ENCODE results near the gene DHPS.
"Not testable (repeated sequence)": the region's sequence is repeated elsewhere in the genome, so short reads cannot be mapped to it uniquely, and the experiment has no call there.

Gene DHPS

DNA sequence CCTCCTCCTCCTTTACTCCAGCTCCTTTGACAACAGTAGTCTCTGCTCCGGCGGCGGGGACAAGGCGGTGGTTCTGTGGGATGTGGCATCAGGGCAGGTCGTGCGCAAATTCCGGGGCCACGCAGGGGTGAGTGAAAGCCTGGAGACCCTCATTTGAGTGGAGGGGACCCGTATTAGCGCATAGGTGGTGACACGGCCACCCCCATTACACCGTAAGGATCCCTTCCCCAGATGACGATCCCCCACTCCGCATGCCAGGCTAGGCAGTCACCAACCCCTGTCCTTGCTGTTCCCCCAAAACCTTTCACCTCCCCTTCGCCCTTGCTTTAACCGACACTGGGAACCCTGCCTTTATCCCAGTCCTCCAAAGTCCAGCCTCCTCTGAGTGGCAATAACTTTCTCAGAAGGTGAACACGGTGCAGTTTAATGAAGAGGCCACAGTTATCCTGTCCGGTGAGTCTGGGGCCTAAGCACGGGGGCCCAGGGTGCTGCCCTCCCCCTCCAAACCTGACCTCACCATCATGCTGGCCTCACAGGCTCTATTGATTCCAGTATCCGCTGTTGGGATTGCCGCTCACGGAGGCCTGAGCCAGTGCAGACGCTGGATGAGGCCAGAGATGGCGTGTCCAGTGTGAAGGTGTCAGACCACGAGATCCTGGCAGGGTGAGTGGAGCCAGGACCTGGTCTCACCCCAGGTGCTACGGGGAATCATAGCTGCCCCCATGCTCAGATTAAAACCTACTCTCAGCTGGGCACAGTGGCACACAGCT lies 11.3 kb downstream of the DHPS start:
- no peak for DNase-seq

DNA sequence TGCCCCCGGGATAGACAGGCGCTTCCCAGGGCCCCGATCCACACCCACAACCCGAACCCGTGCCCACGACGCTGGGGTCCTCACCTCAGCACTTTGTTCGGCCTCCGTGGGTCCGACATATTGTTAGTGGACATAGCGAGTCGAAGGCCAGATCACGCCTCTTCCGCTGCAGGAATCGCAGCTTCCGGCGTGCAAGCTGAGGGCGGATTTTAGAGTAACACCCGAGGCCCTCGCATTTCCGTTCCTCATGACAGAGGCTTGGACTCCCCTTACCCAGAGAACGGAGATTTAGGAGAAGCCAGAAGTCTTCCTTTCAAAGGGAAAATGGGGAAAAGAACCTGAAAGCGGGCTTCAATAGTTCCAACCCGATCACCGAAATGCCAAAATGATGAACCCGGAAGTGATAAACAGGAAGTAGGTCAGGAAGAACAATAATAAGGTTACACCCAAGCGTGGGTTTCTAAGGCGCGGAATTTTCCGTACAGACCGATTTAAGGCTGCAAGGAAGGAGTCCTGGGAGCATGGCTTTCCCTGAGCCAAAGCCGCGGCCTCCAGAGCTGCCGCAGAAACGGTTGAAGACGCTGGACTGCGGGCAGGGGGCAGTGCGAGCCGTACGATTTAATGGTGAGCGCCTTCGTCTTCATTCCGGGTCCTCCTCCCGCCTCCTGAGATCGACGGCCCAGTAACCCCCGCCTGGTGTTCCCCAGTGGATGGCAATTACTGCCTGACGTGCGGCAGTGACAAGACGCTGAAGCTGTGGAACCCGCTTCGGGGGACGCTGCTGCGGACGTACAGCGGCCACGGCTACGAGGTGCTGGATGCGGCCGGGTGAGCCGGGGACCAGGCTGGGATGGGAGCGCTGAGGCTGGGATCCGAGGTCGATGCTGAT lies 12.2 kb downstream of the DHPS start:
- DNase-seq: peak; percentile 80

DNA sequence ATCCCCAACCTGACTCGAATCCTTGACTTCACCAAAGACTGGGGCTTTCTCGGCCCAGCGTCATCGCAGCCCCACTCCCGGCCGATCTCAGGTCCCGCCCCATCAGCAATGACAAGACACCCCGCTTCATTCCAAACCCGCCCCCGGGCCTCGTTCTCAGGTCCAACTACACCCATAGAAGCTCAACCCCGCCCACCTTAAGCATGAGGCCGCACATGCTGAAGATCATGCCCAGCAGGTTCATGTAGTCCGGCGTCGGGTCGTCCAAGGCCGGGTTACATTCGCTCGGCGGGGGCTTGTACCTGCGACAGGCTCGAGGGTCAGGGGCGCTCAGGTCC lies 12.8 kb downstream of the DHPS start:
- DNase-seq: peak; percentile 69

DNA sequence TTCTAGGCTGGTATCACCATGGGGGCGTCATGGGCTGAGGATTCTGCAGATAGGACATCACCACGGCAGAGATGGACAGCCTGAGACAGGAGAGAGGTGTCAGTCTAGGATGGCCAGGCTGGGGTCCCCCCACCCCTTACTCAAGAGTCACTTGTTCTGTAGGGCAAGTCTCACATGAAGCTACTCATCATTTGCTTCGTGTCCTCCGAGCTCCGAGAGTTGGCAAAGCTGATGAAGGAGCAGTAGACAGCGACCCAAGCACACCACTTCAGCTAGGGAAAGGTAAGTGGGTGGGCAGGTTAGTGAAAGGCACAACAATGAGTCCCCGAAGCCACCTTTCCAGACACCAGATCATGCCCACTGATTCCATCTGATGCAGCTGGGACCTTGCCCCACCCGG lies 13.3 kb downstream of the DHPS start:
- no peak for DNase-seq

DNA sequence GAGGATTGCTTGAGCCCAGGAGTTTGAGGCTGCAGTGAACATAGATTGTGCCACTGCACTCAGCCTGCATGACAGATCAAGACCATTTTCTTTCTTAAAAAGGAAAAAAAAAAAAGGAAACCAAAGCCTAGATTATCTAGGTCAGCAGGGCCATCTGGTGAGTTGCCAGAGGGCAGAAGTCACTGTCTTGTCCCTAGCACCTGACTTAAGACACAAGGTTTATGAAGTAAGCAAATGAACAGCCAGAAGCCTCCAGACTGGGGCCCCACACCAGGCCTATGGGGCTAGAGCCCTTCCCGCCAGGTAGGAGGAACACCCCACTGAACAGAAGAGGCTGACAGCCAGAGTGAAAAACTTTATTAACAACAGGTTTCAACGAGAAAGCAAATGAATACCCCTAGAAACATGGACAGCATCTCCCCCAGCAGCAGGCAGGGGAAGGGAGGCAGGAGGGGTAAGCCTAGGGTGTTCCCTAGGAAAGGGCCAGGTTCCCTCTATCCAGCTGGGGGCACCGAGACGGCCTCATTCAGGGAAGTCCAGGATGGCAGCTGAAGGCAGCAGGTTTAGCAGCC lies 13.9 kb downstream of the DHPS start:
- no peak for DNase-seq

DNA sequence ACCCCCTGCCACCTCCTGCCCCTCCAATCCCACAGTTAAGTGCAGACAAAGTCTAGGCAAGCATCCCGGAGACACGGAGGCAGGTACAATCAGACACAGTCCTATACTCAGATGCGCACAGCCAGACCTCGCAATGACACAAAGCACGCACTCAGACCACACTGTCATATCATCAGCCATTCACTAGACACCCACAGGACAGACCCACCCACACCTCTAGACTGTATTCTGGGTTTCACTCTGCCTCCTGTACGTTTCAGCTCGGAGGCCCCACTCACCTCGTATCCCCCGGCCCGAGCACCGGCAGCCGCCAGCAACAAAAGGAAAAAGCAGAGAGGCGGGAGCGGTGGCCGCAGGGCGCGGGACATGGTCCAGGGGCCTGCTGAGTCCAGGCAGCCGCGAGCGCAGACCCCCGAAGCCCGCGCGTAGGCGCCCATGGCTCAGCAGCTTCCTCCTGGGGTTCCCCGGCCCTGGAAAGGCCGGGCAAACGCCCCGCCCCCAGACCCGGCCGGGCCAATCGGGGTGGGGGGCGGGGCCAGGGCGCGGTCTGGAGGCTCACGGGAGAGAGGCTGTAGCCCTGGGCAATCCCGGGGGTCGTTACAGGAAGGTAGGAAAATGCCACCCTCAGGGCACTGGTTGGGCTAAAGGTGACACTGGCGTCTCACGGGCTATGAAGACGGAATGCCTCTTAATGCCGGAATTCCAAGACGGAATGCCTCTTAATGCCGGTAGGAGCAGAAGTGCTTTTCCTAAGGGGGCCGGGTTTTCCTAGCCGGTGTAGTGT lies 15.2 kb downstream of the DHPS start, which contains the start of the genes MAN2B1 and WDR83:
Gene MAN2B1, minus strand, starts transcription at position 478 of the 784 bp plus-strand sequence. Its CDS starts 41 bp downstream, at position 437.
Gene WDR83, plus strand, starts transcription at position 543 of the 784 bp plus-strand sequence. CDS start 2,984 bp downstream, outside the sequence.
- peak; percentile 89 for DNase-seq

DNA sequence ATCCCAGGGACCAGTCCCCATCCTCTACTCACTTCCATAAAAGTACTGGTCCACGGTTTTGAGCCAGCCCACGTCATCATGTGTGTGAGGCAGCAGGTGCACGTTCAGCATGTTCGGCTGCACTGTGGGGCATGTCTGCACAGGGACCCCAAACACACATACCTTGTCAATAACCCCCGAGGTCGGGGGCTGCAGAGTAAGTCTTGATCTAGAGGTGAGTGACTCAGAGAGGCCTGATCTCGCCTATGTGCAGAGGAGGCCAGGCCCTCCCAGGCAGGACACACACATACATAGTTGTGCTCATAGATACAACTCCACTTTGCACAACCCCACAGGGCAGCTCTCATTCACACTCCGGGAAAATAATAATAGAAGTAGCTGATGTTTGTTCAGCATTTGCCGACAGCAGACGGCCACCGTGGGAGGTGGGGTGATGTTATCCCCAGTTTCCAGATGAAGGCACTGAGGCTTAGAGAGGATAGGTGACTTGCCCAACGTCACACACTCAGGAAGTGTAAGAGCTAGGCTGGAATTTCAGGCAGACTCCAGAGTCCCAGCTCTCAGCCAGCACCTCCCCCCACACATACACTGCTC lies 15.9 kb downstream of the DHPS start:
- DNase-seq: peak; percentile 32

DNA sequence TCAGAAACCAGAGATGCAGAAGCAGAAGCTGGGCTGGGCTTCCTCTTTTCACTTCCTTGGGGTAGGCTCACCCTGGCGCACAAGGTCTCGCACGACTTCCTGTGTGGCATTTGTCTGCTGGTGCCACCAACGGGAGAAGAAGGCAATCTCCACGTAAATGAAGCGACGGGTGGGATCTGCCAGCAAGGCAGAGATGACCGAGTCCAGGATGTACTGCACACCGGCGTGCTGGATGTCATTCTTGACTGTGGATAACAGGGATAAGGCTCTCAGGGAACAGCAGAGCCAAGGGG lies 16.5 kb downstream of the DHPS start:
- peak; percentile 76 for DNase-seq

DNA sequence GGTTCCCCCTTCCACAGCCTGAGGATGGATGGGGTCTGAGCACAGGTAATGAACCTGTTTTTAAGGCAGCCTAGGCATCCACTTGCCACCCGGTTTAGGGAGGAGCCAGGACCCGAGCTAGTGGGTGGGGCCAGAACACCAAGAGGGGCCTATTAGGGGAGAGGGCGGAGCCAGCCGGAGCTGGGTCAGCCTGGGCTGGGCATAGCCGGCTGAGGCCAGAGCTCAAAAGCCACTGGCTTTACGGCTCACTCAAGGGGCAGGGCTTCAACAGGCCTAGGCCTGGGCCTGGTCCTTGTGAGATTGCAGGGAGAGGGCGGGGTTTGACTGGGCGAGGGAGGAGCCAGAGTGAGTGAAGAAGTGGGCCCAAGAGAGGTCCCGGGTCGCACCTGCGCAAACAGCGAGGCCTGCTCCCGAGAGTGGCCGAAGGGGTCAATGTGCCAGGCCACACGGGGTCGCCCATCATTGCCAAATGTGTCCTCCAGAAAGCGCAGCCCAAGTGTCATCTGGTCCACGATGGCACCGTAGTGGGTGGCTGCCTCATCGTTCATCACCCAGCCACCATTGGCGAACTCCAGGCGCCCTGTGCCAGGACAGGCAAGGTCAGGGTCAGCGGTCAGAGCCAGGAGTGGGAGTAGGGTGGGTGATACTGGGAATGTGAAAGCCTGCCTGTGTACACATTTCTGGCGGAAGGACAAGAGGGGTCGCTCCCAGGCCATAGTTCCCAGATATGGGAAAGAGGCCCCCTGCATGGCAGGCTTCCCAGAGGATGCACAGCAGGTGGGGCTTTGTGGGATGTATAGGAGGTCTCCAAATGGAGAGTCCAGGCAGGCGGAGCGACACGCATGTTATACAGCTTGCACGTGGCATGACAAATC lies 17.0 kb downstream of the DHPS start:
- no peak for DNase-seq

DNA sequence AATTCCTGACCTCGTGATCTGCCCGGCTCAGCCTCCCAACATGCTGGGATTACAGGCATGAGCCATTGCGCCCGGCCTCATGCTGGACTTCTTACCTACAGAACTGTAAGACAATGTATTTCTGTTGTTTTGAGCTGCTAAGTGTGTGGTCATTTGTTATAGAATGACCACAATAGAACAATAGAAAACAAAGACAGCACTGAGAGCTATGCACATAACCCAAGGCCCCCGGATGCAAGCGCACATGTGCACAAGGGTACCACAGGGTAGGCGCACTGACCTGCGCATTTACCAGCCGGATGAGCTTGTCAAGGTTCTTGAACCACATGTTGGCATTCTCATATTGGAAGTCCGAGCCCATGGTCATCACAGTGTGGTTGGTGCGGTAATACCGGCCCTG lies 20.7 kb downstream of the DHPS start:
- no peak for DNase-seq

DNA sequence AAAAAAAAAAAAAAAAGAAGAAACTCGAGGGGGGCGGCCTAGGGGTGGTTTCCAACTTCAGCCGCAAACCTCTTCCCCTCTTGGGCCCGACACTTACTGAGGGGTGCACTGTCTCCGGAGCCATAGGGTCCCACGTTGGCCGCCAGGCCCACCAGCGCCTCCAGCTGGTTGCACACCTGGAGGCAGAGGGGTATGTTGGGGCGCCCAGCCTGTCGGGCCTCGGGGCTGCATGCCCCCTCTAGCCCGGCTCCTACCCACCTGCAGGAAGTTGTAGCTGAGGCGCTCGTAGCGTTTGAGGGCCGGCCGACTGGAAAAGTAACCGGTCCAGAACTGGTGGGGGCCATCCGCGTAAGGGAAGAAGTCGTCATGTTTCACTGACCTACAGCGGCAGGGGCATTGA lies 23.7 kb downstream of the DHPS start:
- no peak for DNase-seq

DNA sequence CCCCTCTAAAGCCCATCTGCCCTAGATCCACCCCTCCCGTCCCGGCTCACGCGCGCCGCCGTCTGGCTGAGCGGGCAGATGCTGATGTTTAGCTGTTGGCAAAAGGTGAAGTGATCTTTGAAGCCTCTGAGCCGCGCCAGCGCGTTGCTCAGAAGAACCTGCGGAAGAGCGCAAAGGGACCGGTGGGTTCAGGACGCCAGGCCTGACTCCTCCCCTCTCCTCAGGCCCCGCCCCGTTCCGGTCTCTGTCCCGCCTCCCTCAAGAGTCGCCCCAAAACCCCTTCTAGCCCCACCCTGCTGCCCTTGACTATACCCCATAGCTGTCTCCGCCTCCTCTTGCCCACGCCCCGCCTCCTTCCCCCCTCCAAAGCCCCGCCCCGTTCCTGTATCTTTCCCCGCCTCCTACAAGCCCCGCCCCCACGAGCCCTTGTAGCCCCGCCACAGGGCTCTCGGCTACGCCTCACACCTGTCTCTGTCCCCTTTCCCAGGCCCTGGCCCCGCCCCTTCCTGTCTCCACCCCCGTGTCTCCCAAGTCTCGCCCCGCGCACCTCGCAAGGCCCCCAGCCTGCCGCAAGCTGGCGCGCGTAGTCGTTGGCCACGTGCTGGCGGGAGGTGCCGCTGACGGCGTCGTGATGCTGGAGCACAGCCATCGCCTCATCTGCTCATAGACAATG lies 24.6 kb downstream of the DHPS start:
- DNase-seq: no peak

DNA sequence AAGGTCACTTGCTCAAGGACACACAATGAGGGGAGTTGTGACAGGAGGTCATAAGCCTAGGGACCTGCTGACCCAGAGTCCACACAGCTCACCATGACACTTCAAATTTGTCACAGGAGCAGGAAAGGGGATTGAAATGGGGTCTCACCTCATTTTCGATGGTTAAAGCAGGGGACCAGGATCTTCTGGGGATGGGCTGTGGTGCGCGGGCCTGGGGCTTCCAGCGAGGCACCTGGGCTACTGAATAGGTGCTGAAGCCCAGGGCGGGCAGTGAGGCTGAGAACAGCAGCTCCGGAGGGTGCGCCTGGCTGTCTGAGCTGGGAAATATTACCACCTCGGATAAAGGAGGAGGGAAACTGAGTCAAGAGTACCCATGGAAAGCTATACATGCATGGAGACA lies 26.1 kb downstream of the DHPS start:
- no peak for DNase-seq

DNA sequence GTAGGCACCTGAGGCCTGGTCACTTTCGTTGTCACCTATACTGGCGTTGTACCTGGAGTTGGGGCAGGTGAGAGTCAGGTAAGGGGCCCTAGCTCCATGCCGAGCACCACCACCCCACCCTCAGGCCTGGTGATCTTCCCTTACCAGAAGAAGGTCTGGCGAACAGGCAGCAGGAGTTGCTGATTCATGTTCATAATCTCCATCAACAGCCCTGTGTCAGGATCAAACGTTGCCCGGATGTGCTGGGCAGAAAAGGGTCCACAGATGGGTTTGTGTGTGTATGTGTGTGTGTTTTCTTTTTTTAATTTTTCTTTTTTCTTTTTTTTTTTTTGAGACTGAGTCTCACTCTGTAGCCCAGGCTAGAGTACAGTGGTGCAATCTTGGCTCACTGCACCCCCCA lies 29.5 kb downstream of the DHPS start:
- no peak for DNase-seq

DNA sequence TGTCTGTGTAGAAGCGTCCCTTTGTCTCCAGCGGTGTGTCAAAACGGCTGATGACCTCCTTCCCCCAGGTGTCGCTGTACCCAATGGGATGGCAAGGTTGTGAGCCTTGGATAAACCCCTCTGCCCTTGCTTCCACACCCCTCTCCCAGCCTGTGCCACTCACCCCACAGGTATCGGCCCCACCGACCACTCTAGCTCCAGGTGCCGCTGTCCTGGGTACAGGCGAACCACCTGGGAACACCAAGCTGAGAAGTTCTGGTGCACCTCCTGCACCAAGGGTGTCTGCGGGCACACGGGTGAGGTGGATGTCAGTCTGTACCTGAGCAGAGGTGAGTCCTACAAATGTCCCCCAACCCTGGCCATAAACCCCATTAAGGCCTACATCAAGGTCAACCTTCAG lies 31.7 kb downstream of the DHPS start:
- DNase-seq: no peak

DNA sequence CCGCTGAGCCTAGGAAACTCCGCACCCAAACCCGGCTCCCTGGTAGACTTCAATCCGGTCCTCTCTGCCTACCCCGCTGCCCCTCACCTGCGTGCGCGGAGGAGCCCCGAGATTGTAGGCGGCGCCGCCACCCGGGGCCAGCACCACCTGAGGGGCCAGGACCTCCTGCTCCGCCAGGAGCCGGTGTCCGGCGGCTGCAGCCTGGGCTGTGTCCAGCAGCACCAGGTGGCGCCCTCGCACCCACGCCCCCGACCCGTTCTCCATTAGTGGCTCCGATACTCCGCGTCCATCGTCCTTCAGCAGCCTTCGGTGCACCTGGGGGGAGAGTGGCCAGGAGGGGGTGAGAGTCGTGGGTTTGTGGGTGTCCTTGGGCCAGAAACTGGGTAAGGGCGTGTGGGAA lies 33.6 kb downstream of the DHPS start:
- DNase-seq: no peak

DNA sequence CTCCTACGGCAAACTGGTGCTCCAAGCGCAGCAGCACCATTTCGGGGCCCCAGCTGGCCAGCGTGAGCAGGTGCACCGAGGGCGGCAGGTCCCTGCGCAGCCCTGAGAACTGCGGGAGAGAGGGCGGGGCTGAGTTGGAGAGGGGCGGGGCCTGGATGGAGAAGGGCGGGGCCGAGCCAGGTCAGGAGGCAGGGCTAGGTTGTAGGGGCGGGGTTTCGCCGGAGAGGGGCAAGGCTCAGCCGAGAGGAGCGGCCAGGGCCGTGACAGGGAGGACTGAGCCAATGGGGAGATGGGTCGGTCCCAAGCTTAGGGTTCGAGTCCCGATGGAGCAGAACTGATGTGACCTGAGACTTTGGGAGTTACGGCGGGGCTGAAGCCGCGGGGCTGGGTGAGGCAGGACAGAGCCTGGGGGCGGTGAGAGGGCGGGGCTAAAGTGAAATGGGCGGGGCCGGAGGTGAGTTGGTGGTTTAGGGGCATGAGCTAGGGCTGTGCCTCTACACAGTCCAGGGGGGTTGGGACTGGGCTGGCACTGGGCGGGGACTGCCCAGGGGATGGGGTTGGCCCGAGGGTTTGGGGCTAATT lies 34.1 kb downstream of the DHPS start:
- peak; percentile 44 for DNase-seq

DNA sequence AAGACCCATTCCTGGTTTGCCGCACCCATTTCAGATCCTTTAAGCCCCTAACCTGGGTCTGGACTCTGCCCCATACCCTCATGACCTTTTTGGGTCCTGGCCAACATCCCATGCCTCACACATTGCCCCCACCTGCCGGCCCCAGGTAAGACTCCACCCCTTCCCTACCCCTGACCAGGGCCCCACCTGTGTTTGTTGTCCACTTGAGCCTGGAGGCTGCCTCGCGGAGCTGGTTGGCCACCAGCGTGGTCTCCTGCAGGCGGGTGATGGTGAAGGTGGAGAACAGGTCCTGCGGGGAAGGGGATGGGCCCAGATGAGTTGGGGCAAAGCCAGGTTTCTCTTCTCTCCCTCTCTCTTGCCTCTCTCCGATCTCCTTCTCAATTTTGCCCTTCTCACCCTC lies 34.6 kb downstream of the DHPS start:
- no peak for DNase-seq

DNA sequence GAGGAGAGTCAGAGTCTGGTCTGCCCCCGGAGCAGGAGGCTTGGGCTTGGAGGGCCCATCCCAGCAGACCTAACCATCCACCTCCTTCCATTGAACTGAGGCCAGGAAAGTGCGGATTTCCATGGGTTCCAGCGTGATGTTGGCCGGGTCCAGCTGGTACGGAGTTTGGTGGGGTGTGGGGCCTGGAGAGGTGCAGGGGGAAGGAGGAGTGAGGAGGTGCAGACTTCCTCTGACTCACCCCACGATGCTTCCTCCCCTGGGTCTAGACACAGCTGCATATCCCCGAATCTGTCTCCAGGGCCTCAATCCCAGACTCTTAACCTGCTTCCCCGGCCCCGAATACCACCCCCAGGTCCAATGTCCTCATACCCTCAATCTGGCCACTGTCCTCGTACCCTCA lies 35.1 kb downstream of the DHPS start:
- DNase-seq: no peak

DNA sequence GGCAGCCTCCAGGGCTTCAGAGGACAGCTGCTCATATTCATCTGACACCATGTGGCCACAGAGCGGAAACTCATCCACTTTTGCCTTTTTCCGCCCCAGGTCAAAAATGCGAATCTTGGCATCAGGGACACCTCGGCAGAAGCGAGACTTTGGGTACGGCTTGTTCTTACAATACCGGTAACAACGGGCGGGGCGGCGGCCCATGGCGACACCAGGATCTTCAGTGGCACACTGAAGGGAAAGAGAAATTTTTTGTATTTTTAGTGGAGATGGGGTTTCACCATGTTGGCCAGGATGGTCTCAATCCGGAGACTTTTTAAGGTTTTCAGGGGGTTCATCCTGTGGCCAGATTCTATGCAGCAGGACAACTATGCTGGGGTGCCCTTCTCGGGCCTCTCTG lies 38.0 kb downstream of the DHPS start:
- not testable (repeated sequence) for DNase-seq

DNA sequence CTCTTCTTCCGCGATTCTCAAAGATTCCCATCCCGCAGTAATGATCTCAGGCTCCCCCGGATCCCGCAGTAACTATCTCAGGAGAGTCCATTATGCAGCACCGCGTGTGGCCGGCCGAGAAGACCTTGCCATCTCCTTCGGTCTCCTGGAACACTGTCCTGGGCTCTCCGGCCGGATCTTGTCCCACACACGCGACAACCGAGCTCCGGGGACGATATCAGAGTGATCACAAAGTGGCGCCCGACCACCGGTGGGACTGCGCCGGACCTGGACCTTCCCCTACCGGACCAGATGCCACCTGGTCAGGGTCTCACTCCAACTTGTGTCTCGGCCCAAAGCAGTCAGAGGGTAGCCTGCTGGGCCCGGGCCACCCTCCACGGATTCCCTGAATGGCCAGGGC lies 39.2 kb downstream of the DHPS start:
- DNase-seq: no peak
